Panc1 (cell line): Measurements from ENCODE around the gene KLC1.

ENCODE experiments used
- POLR2AphosphoS5 ChIP-seq: IDR thresholded peaks from 2 replicates; pipeline ENCODE4 v1.6.1; 2012; ENCODE audit warnings: mild to moderate bottlenecking, low read depth, low read length, moderate library complexity
- TCF7L2 ChIP-seq: IDR thresholded peaks from 2 replicates; pipeline ENCODE4 v1.6.1; 2011; ENCODE audit warnings: mild to moderate bottlenecking, low read depth, low read length, inconsistent platforms
- TF ChIP-seq, protein P1 (sequence below): fragments of 450-650 bp; IDR thresholded peaks from 2 replicates; pipeline ENCODE4 v1.5.1; 2017; ENCODE audit warnings: mild to moderate bottlenecking

DNA sequence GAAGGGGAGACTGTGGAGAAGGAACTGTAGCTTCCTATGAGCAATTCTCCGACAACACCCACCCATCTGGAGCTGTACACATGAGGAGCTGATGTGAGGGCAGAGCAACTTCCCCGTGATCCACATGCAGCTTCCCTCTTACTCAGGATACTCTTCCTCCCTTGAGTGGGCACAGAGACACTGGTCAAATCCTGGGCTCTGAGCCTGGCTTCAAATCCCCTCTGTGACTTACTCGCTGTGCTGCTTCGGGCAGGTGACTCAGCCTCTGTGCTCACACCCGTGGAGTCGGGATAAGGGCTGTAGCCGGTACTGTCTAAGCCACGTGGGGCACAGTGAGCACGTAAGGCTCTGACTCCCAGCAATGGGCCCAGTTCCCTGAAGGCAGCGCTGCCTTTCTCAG, 117.7 kb downstream of the KLC1 start:
- TF ChIP-seq, protein P1, sequence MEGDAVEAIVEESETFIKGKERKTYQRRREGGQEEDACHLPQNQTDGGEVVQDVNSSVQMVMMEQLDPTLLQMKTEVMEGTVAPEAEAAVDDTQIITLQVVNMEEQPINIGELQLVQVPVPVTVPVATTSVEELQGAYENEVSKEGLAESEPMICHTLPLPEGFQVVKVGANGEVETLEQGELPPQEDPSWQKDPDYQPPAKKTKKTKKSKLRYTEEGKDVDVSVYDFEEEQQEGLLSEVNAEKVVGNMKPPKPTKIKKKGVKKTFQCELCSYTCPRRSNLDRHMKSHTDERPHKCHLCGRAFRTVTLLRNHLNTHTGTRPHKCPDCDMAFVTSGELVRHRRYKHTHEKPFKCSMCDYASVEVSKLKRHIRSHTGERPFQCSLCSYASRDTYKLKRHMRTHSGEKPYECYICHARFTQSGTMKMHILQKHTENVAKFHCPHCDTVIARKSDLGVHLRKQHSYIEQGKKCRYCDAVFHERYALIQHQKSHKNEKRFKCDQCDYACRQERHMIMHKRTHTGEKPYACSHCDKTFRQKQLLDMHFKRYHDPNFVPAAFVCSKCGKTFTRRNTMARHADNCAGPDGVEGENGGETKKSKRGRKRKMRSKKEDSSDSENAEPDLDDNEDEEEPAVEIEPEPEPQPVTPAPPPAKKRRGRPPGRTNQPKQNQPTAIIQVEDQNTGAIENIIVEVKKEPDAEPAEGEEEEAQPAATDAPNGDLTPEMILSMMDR, result no peak
- TF ChIP-seq POLR2AphosphoS5, result no peak
- no peak for TF ChIP-seq TCF7L2
